Panc1 (cell line): ENCODE data around the gene TRIM33. TPM values are rescaled to one million over a fixed set of nuclear protein-coding genes. Genes with fewer than 3 reads are reported as not detected.

Experiments
- ATAC-seq: fragments of 200-7000 bp; cut with Tn5 transposase; 2 replicates; pipeline ENCODE4 v1.9.1; 2020; ENCODE audit warnings: mild to moderate bottlenecking, moderate library complexity
- BruUV-seq: library from RNA; stranded (reverse); fragments of 400-500 nt; replicated peaks from 2 replicates; lab custom pipeline; 2021; lab: Mats Ljungman, UMichigan
- CTCF ChIA-PET: fragments of 300-600 bp; sonication (Branson Sonifier 250); formaldehyde crosslinking; loops from one replicate; lab custom pipeline; 2022; ENCODE audit warnings: antibody characterized with exemption; lab: Charles Lee
- POLR2A ChIA-PET: fragments of 300-600 bp; sonication (Branson Sonifier 250); formaldehyde crosslinking; loops from one replicate; lab custom pipeline; 2022; ENCODE audit warnings: antibody characterized with exemption; lab: Charles Lee
- DNase-seq: peaks from one replicate; pipeline ENCODE4 v3.0.0-alpha.2; 2010; ENCODE audit warnings: low read depth, low spot score
- H3K27ac ChIP-seq: 2 replicates; pipeline ENCODE4 v1.5.1; 2011; ENCODE audit warnings: mild to moderate bottlenecking, low read length, inconsistent platforms
- H3K27me3 ChIP-seq: fragments of 200-500 bp; sonication (Bioruptor generic); 2 replicates; pipeline ENCODE4 v1.6.0; 2014; ENCODE audit warnings: low read length, inconsistent platforms; ENCODE audit not compliant: control insufficient read depth, insufficient read depth
- H3K36me3 ChIP-seq: fragments of 200-500 bp; sonication (Bioruptor generic); 2 replicates; pipeline ENCODE4 v1.5.1; 2014; ENCODE audit warnings: inconsistent platforms, mild to moderate bottlenecking, low read length, moderate library complexity; ENCODE audit not compliant: control insufficient read depth, insufficient read depth
- H3K4me1 ChIP-seq: 2 replicates; pipeline ENCODE4 v1.5.1; 2011; ENCODE audit warnings: inconsistent platforms, mild to moderate bottlenecking, low read length, moderate library complexity; ENCODE audit not compliant: control insufficient read depth, insufficient read depth
- H3K4me3 ChIP-seq, 2 experiments: 2 replicates each; pipeline ENCODE4 v1.5.1; 2011 to 2012; ENCODE audit warnings: low read depth in 2 of 2, low read length in 2 of 2, mild to moderate bottlenecking in 2 of 2, inconsistent platforms in 1 of 2, moderate library complexity in 1 of 2
- H3K9me3 ChIP-seq: fragments of 200-500 bp; sonication (Bioruptor generic); 2 replicates; pipeline ENCODE4 v1.5.1; 2014; ENCODE audit warnings: low read depth, mild to moderate bottlenecking, inconsistent platforms, low read length, moderate library complexity; ENCODE audit not compliant: control insufficient read depth, insufficient read depth
- CTCF ChIP-seq: fragments of 450-650 bp; IDR thresholded peaks from 2 replicates; pipeline ENCODE4 v1.5.1; 2017; ENCODE audit warnings: mild to moderate bottlenecking
- POLR2AphosphoS5 ChIP-seq: IDR thresholded peaks from 2 replicates; pipeline ENCODE4 v1.6.1; 2012; ENCODE audit warnings: mild to moderate bottlenecking, low read depth, low read length, moderate library complexity
- REST ChIP-seq, 2 experiments: IDR thresholded peaks; 2 replicates each; pipeline ENCODE4 v1.6.1; 2011 to 2012; ENCODE audit warnings: low read depth in 2 of 2, control low read depth in 1 of 2, low read length in 1 of 2, mild to moderate bottlenecking in 1 of 2, moderate library complexity in 1 of 2; ENCODE audit not compliant: insufficient read depth in 1 of 2
- SIN3A ChIP-seq: IDR thresholded peaks from 2 replicates; pipeline ENCODE4 v1.6.1; 2012; ENCODE audit warnings: low read depth, mild to moderate bottlenecking, low read length, moderate library complexity, borderline replicate concordance; ENCODE audit not compliant: insufficient read depth
- TCF7L2 ChIP-seq: IDR thresholded peaks from 2 replicates; pipeline ENCODE4 v1.6.1; 2011; ENCODE audit warnings: mild to moderate bottlenecking, low read depth, low read length, inconsistent platforms
- in situ Hi-C: cut with HindIII; loops from 2 replicates; pipeline ENCODE4 v1.10.0; 2016; ENCODE audit warnings: low sequenced_read_pairs, low pct_unique_long_range_greater_than_20kb
- intact Hi-C: fragments of 100-400 bp; cut with micrococcal nuclease; formaldehyde crosslinking; loops from one replicate; pipeline ENCODE4 v1.10.0; 2022; ENCODE audit not compliant: unreplicated experiment
- total RNA-seq: library from RNA; stranded (reverse); gene quantifications from one replicate; pipeline ENCODE4 v1.2.1, GENCODE V29; 2021; ENCODE audit not compliant: unreplicated experiment

TRIM33 gene
- total RNA-seq, 1 experiment from 2014 or later = 22.2 TPM

GRCh38 chr1:114505148-114505561 is 5.8 kb downstream of the TRIM33 start:
- no peaks in the 10 kb centered on the region; the same call in 1 of the 2 replicates for H3K36me3 ChIP-seq
- no peak overlapping the region for H3K27ac ChIP-seq
- ChIA-PET CTCF (no interaction called here), POLR2A (no interaction called here)
- ATAC-seq (no peak), DNase-seq (no peak)
- intact Hi-C loops (no loop called here), in situ Hi-C loops (no loop called here)
- H3K4me1 ChIP-seq = peaks cover 8% of the 10 kb centered on the region
- TF ChIP-seq CTCF = no peak
- no peaks in the 10 kb centered on the region for H3K27me3 ChIP-seq
- BruUV-seq = no TSS peak
- H3K4me3 ChIP-seq = no peak overlapping the region
- H3K9me3 ChIP-seq = no peaks in the 10 kb centered on the region

- POLR2A ChIA-PET = no interaction called here
- DNase-seq (no peak), ATAC-seq (no peak)
- H3K27me3 ChIP-seq = no peaks in the 10 kb centered on the region
- TF ChIP-seq TCF7L2 (no peak), POLR2AphosphoS5 (no peak), CTCF (no peak), SIN3A (no peak), REST (IDR thresholded peaks at IDR 0.05; ENCODE audit: insufficient read depth in 1 of 2, low read depth in 2 of 2, low read length in 1 of 2) (no peak)
- intact Hi-C loops (no loop called here), in situ Hi-C loops (no loop called here)
- no TSS peak for BruUV-seq
- H3K9me3 ChIP-seq = no peaks in the 10 kb centered on the region
- H3K4me1 ChIP-seq = peaks cover 3% of the 10 kb centered on the region
- H3K27ac ChIP-seq = no peak overlapping the region
- CTCF ChIA-PET = no interaction called here
- H3K36me3 ChIP-seq = no peaks in the 10 kb centered on the region
- H3K4me3 ChIP-seq = no peak overlapping the region
These were observed 7.0 kb downstream of the TRIM33 start for GRCh38 chr1:114503916-114504422.
